Colonic mucosa (tissue), 4 donors: ENCODE data around the gene ICE2. TPM values are rescaled to one million over a fixed set of nuclear protein-coding genes. Genes with fewer than 3 reads are reported as not detected.
A peak's percentile ranks its signal among the peaks of the same experiment; 100 is the strongest.

Experiments used
- DNase-seq: peaks from one replicate; pipeline ENCODE4 v3.0.0-alpha.2; 2020
- H3K27ac ChIP-seq: fragments of 200-600 bp; one replicate; pipeline ENCODE4 v1.8.0; 2021
- H3K27me3 ChIP-seq: fragments of 200-600 bp; one replicate; pipeline ENCODE4 v1.8.0; 2021
- H3K36me3 ChIP-seq: fragments of 200-600 bp; one replicate; pipeline ENCODE4 v1.8.0; 2021
- H3K4me1 ChIP-seq: fragments of 200-600 bp; one replicate; pipeline ENCODE4 v1.8.0; 2021; ENCODE audit warnings: mild to moderate bottlenecking
- H3K4me3 ChIP-seq: fragments of 200-600 bp; one replicate; pipeline ENCODE4 v1.8.0; 2021
- H3K9ac ChIP-seq, 2 donors: one replicate each; pipeline ENCODE4 v1.7.0; 2013; ENCODE audit warnings: control low read depth in 2 of 2, low read depth in 2 of 2, low read length in 2 of 2
- H3K9me3 ChIP-seq: fragments of 200-600 bp; one replicate; pipeline ENCODE4 v1.8.0; 2021
- CTCF ChIP-seq: fragments of 200-600 bp; IDR thresholded peaks from one replicate; pipeline ENCODE4 v1.8.0; 2022; ENCODE audit warnings: antibody characterized with exemption, mild to moderate bottlenecking
- intact Hi-C: fragments of 100-400 bp; cut with DNase I; formaldehyde crosslinking; loops from one replicate; pipeline ENCODE4 v1.14.1; 2022
- total RNA-seq, 2 donors: library from RNA; stranded (reverse); fragmentation: NEBNext Ultra II Directional in 1 of 2; extraction: Animal tissue kit (Norgen Biotek cat#: 25700) in 1 of 2; gene quantifications; one replicate each; pipeline ENCODE4 v1.2.1, GENCODE V29; 2021
- donor health status: healthy.
- donor health status: DM: no; HTN: no; CAD: no.
- donor health status: DM: no; HTN: no; CAD: no.

ICE2 gene
- total RNA-seq, 2 donors from 2014 or later: 37.3 to 37.7 TPM

DNA sequence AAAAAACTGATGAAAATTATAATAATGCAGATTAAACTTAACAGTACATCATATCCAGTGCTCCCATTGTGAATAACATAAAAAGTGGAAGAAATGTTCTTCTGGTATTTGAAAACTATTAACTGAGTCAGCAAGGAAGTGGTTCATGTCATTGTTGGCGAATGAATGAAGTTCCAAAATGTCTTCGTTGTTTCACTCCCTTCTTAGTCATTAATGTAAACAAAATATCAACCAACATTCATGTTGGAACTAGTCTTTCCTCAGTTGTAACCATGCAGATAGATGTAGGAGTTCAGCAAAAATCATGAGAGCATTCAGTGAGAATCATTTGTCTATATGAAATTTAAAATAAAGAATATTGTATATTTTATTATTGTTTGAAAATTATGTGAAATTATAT lies 44.1 kb upstream of the ICE2 start:
- intact Hi-C loops: loop anchor here (10.0 kb wide), 1 partner anchor 198 kb away; no protein-coding TSS in a partner anchor
- H3K36me3 ChIP-seq: no peaks in the 10 kb centered on the region
- no peak for TF ChIP-seq CTCF
- H3K27me3 ChIP-seq: no peaks in the 10 kb centered on the region
- H3K9me3 ChIP-seq: no peaks in the 10 kb centered on the region
- no peak overlapping the region for H3K9ac ChIP-seq
- no peak for DNase-seq
- H3K27ac ChIP-seq: no peak overlapping the region
- no peaks in the 10 kb centered on the region for H3K4me1 ChIP-seq
- no peak overlapping the region for H3K4me3 ChIP-seq

DNA sequence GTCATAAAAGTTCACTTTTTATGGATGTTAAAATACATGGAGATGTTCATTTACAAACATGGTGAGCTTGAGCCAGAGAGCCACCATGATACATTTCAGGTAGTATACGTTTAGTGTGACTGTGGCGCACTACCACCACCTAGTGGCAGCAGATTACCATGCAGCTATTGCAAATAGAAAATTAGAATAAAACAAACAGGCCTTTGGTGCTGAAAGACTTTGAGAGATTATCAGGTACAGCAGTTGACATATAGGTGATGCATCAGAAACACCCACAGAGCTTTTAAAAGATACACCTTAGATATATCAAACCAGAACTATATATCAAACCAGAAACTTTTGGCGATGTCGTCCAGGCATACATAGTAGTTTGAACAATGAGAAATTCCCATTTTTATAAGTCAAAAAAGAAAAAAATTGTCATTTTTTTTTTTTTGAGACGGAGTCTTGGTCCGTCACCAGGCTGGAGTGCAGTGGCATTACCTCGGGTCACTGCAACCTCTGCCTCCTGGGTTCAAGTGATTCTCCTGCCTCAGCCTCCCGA lies 42.0 kb upstream of the ICE2 start:
- no peak overlapping the region for H3K27ac ChIP-seq
- H3K27me3 ChIP-seq: no peaks in the 10 kb centered on the region
- H3K4me3 ChIP-seq: no peak overlapping the region
- no peaks in the 10 kb centered on the region for H3K4me1 ChIP-seq
- peak; percentile 88 for TF ChIP-seq CTCF
- no peaks in the 10 kb centered on the region for H3K36me3 ChIP-seq
- intact Hi-C loops: loop anchor here (10.0 kb wide), 1 partner anchor 196 kb away; no protein-coding TSS in a partner anchor
- no peak overlapping the region for H3K9ac ChIP-seq
- DNase-seq: peak; percentile 78
- H3K9me3 ChIP-seq: no peaks in the 10 kb centered on the region

DNA sequence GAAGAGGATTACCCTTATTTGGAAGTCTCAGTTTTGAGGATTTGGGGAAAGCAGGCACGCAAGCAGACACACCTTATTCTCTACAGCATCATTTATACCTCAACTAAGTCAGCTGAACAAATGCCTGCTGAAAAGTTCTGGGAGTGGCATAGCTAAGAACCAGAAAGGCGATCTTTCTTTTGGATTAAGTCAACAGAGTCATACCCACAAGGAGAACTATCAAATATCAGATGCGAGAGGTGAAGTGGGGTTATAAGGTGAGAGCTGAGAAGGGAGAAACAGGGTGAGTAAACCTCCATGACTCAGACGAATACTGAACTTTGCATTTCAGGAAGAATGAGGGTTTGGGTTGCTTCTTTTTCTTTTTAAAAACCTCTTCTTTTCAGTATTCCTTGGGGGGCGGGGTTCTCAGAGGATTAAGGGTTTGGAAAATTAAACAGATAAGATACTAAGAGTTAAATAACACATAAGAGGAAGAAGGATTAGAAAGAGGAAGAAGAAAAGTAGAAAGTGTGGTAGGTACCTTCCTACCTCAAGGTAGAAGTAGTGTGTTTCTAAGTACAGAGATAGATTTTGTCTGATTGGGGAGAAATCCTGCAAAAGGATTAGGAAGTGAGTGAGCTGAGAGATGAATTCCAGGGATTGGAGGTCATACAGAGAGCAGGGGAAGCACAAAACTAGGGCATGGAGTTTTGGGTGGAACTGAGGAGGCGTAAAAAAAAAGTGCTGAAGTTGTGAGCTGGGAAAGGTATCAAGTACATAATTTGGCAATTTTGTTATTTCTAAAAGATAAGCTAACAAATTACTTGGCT lies 41.3 kb upstream of the ICE2 start:
- Histone ChIP-seq H3K36me3 (no peaks in the 10 kb centered on the region), H3K9ac (no peak overlapping the region), H3K4me3 (no peak overlapping the region), H3K4me1 (no peaks in the 10 kb centered on the region), H3K9me3 (no peaks in the 10 kb centered on the region), H3K27me3 (no peaks in the 10 kb centered on the region), H3K27ac (no peak overlapping the region)
- no peak for DNase-seq
- intact Hi-C loops: loop anchor here (10.0 kb wide), 1 partner anchor 195 kb away; no protein-coding TSS in a partner anchor
- no peak for TF ChIP-seq CTCF

DNA sequence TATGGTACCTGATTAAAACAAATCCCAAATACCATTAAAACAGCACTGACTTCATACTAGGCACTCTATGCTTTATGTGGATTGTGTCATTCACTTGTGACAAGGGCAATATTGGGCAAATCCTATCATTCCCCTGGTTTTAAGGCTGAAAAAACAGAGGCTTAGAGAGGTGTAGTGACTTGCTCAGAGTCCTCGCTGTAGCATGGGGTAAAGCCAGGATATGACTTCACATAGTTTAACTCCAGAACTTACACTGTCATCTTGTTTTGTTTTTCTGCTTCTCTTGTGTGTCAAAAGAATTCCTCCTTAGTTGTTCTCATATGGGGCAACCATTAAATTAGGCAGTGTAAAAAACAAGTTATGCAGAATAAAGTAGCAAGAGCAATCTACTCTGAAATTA lies 40.3 kb upstream of the ICE2 start:
- Histone ChIP-seq H3K36me3 (no peaks in the 10 kb centered on the region), H3K4me1 (no peaks in the 10 kb centered on the region), H3K4me3 (no peak overlapping the region), H3K27ac (no peak overlapping the region), H3K9ac (no peak overlapping the region), H3K27me3 (no peaks in the 10 kb centered on the region), H3K9me3 (no peaks in the 10 kb centered on the region)
- no peak for DNase-seq
- TF ChIP-seq CTCF: no peak
- intact Hi-C loops: no loop called here

DNA sequence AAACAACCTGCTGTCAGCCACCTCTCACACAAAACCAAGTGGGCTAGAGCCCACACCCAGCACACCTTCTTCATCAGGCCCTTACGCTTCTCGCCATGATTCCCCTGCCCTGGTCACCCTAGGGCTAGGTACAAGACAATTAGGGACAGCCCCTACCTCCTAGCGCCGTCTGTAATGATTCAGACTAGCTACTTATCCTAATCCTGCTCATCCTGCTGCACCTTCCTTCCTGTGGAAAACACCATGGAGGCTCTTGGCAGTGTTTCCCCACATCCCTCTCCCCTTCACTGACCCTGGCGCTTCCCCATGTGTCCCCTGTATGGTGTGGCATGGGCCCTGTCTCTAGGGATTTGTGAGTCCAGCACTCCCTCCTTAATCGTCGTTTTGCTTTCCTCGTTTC lies 39.6 kb upstream of the ICE2 start:
- no peaks in the 10 kb centered on the region for H3K4me1 ChIP-seq
- no peak for TF ChIP-seq CTCF
- no peaks in the 10 kb centered on the region for H3K36me3 ChIP-seq
- H3K9ac ChIP-seq: no peak overlapping the region
- no peak overlapping the region for H3K27ac ChIP-seq
- no peaks in the 10 kb centered on the region for H3K27me3 ChIP-seq
- H3K4me3 ChIP-seq: no peak overlapping the region
- intact Hi-C loops: no loop called here
- no peaks in the 10 kb centered on the region for H3K9me3 ChIP-seq
- DNase-seq: no peak
